ENCODE data around the gene DSCAM.

The DSCAM gene

GRCh38 chr21:40020651-40021050, 826.3 kb downstream of the DSCAM start:
- ATAC-seq: no peak
- H3K27me3 Mint-ChIP-seq: no peaks in the 10 kb centered on the region
- no peak overlapping the region for H3K27ac Mint-ChIP-seq
- DNase-seq: no peak
- H3K9me3 Mint-ChIP-seq: peaks cover 12 to 13% of the 10 kb centered on the region in 2 donors
- no peaks in the 10 kb centered on the region for H3K4me1 Mint-ChIP-seq
- no peak overlapping the region for H3K4me3 Mint-ChIP-seq

- ATAC-seq (no peak), DNase-seq (no peak)
- H3K4me3 Mint-ChIP-seq: no peak overlapping the region
- peaks cover 19 to 23% of the 10 kb centered on the region in 2 donors for H3K9me3 Mint-ChIP-seq
- no peaks in the 10 kb centered on the region for H3K4me1 Mint-ChIP-seq
- no peaks in the 10 kb centered on the region for H3K27me3 Mint-ChIP-seq
- H3K27ac Mint-ChIP-seq: no peak overlapping the region
Observed at GRCh38 chr21:40018871-40019475, 828.0 kb downstream of the DSCAM start.

- ATAC-seq (no peak), DNase-seq (no peak)
- no peak overlapping the region for H3K4me3 Mint-ChIP-seq
- H3K27ac Mint-ChIP-seq: no peak overlapping the region
- peaks cover 20 to 23% of the 10 kb centered on the region in 2 donors for H3K9me3 Mint-ChIP-seq
- H3K27me3 Mint-ChIP-seq: no peaks in the 10 kb centered on the region
- no peaks in the 10 kb centered on the region for H3K4me1 Mint-ChIP-seq
Observed at GRCh38 chr21:40016667-40017066, 830.3 kb downstream of the DSCAM start.

- H3K27me3 Mint-ChIP-seq: no peaks in the 10 kb centered on the region
- no peaks in the 10 kb centered on the region for H3K4me1 Mint-ChIP-seq
- no peak overlapping the region for H3K4me3 Mint-ChIP-seq
- ATAC-seq: no peak
- peak overlapping the region in 1 of 2 donors; percentile 1 for H3K27ac Mint-ChIP-seq
- H3K9me3 Mint-ChIP-seq: peaks cover 25 to 27% of the 10 kb centered on the region in 2 donors
- DNase-seq: no peak
Observed at GRCh38 chr21:40016234-40016633, 830.7 kb downstream of the DSCAM start.

- H3K27me3 Mint-ChIP-seq: no peaks in the 10 kb centered on the region
- DNase-seq (no peak), ATAC-seq (no peak)
- peak overlapping the region in 1 of 2 donors; percentile 1 for H3K27ac Mint-ChIP-seq
- no peaks in the 10 kb centered on the region for H3K4me1 Mint-ChIP-seq
- no peak overlapping the region for H3K4me3 Mint-ChIP-seq
- peaks cover 25 to 29% of the 10 kb centered on the region in 2 donors for H3K9me3 Mint-ChIP-seq
Observed at GRCh38 chr21:40015818-40016217, 831.1 kb downstream of the DSCAM start.

- Mint-ChIP-seq H3K27me3 (no peaks in the 10 kb centered on the region), H3K27ac (no peak overlapping the region), H3K4me3 (no peak overlapping the region), H3K4me1 (no peaks in the 10 kb centered on the region), H3K9me3 (peaks cover 16 to 24% of the 10 kb centered on the region in 2 donors)
- ATAC-seq (no peak), DNase-seq (no peak)
Observed at GRCh38 chr21:40014394-40014793, 832.6 kb downstream of the DSCAM start.

- no peak for ATAC-seq
- H3K9me3 Mint-ChIP-seq: peaks cover 16 to 24% of the 10 kb centered on the region in 2 donors
- no peaks in the 10 kb centered on the region for H3K27me3 Mint-ChIP-seq
- no peaks in the 10 kb centered on the region for H3K4me1 Mint-ChIP-seq
- no peak for DNase-seq
- H3K27ac Mint-ChIP-seq: no peak overlapping the region
- no peak overlapping the region for H3K4me3 Mint-ChIP-seq
Observed at GRCh38 chr21:40013001-40013735, 833.8 kb downstream of the DSCAM start.

- Mint-ChIP-seq H3K27me3 (no peaks in the 10 kb centered on the region), H3K4me3 (no peak overlapping the region), H3K27ac (no peak overlapping the region), H3K9me3 (peaks cover 16 to 24% of the 10 kb centered on the region in 2 donors), H3K4me1 (no peaks in the 10 kb centered on the region)
- no peak for DNase-seq
- ATAC-seq: no peak
Observed at GRCh38 chr21:40011371-40011770, 835.6 kb downstream of the DSCAM start.

- no peak for DNase-seq
- Mint-ChIP-seq H3K9me3 (peaks cover 0 to 23% of the 10 kb centered on the region in 2 donors), H3K4me3 (no peak overlapping the region), H3K27ac (no peak overlapping the region), H3K27me3 (no peaks in the 10 kb centered on the region), H3K4me1 (no peaks in the 10 kb centered on the region)
- no peak for ATAC-seq
Observed at GRCh38 chr21:40002978-40003377, 844.0 kb downstream of the DSCAM start.

GRCh38 chr21:39984286-39984991, 862.5 kb downstream of the DSCAM start:
- Mint-ChIP-seq H3K9me3 (peaks cover 0 to 6% of the 10 kb centered on the region in 2 donors), H3K27ac (no peak overlapping the region), H3K27me3 (no peaks in the 10 kb centered on the region), H3K4me3 (no peak overlapping the region), H3K4me1 (no peaks in the 10 kb centered on the region)
- DNase-seq (no peak), ATAC-seq (no peak)

- no peak for ATAC-seq
- no peak overlapping the region for H3K4me3 Mint-ChIP-seq
- peaks cover 0 to 8% of the 10 kb centered on the region in 2 donors for H3K9me3 Mint-ChIP-seq
- no peaks in the 10 kb centered on the region for H3K27me3 Mint-ChIP-seq
- no peak overlapping the region for H3K27ac Mint-ChIP-seq
- no peaks in the 10 kb centered on the region for H3K4me1 Mint-ChIP-seq
- no peak for DNase-seq
Observed at GRCh38 chr21:39980241-39980820, 866.6 kb downstream of the DSCAM start.

GRCh38 chr21:39979321-39979720, 867.6 kb downstream of the DSCAM start:
- Mint-ChIP-seq H3K27ac (no peak overlapping the region), H3K4me1 (no peaks in the 10 kb centered on the region), H3K4me3 (no peak overlapping the region), H3K27me3 (no peaks in the 10 kb centered on the region), H3K9me3 (peaks cover 0 to 8% of the 10 kb centered on the region in 2 donors)
- no peak for DNase-seq
- no peak for ATAC-seq

GRCh38 chr21:39976800-39977199, 870.2 kb downstream of the DSCAM start:
- Mint-ChIP-seq H3K9me3 (peaks cover 0 to 8% of the 10 kb centered on the region in 2 donors), H3K27me3 (no peaks in the 10 kb centered on the region), H3K4me1 (no peaks in the 10 kb centered on the region), H3K27ac (no peak overlapping the region), H3K4me3 (no peak overlapping the region)
- ATAC-seq: no peak
- no peak for DNase-seq

- no peaks in the 10 kb centered on the region for H3K4me1 Mint-ChIP-seq
- no peak overlapping the region for H3K27ac Mint-ChIP-seq
- H3K4me3 Mint-ChIP-seq: no peak overlapping the region
- peaks cover 3 to 7% of the 10 kb centered on the region in 2 donors for H3K9me3 Mint-ChIP-seq
- no peaks in the 10 kb centered on the region for H3K27me3 Mint-ChIP-seq
- ATAC-seq: no peak
- DNase-seq: no peak
Observed at GRCh38 chr21:39972976-39973770, 873.8 kb downstream of the DSCAM start.

- no peak for DNase-seq
- no peak overlapping the region for H3K4me3 Mint-ChIP-seq
- no peak overlapping the region for H3K27ac Mint-ChIP-seq
- no peaks in the 10 kb centered on the region for H3K4me1 Mint-ChIP-seq
- peaks cover 7 to 8% of the 10 kb centered on the region in 2 donors for H3K9me3 Mint-ChIP-seq
- ATAC-seq: no peak
- H3K27me3 Mint-ChIP-seq: no peaks in the 10 kb centered on the region
Observed at GRCh38 chr21:39972471-39972870, 874.5 kb downstream of the DSCAM start.
